HG03571 (cell line): ENCODE results near the gene VWA5B2.

ENCODE experiments used
- ATAC-seq: cut with Tn5 transposase; IDR thresholded peaks from one replicate; pipeline ENCODE4 v1.9.1; 2021; ENCODE audit not compliant: unreplicated experiment

VWA5B2 gene

DNA sequence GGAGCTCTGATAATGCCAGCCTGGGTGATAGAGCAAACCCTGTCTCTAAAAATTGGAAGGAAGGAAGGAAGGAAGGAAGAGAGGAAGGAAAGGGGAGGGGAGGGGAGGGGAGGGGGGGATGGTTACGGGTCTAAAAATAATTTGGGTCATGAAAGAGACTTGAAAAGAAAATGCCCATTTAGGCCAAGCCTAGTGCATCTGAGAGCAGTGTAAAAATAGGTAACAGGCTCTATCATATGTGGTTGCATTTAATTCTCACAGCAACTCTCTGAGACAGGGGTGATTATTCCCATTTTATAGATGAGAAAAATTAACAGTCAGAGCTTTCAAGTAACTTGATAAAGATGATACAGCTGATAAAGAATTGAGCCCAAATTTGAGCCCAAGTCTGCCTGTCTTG, 42.9 kb downstream of the VWA5B2 start:
- ATAC-seq = no peak

- ATAC-seq = no peak
These were observed 46.0 kb downstream of the VWA5B2 start for GRCh38 chr3:184275381-184275701.

- ATAC-seq = no peak
These were observed 46.9 kb downstream of the VWA5B2 start, which contains the start of gene ECE2 for GRCh38 chr3:184275961-184276910. ECE2 (plus strand) TSS chr3:184276022; CDS start chr3:184276154, 132 bp downstream.

DNA sequence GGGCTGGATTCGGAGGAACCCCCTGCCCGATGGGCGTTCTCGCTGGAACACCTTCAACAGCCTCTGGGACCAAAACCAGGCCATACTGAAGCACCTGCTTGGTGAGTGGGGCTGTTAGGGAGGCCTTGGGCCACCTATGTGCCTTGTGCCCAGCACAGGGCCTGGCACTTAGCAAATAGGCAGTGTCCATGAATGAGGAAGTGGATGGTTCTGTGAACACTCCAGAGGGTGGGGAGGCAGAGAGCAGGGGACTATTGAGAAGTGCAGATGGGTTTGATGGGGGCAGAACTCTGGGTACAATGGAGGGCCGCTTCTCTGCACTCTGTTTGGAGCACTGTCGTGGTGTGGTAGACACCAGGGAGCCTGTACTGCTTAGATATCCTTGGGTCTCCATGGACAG, 48.0 kb downstream of the VWA5B2 start:
- no peak for ATAC-seq

GRCh38 chr3:184282941-184283340, 53.6 kb downstream of the VWA5B2 start:
- no peak for ATAC-seq

DNA sequence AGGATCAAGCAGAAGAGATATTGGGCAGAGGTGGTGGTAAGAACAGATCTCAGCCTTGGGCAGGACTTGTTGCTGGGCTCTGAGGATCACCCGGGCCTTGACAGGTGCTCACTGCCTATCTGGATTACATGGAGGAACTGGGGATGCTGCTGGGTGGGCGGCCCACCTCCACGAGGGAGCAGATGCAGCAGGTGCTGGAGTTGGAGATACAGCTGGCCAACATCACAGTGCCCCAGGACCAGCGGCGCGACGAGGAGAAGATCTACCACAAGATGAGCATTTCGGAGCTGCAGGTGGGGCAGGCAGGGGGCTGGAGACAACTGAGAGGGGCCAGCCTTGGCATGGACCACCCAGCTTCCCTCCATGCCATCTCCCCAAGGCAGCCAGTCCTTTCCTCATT, 54.3 kb downstream of the VWA5B2 start:
- no peak for ATAC-seq

GRCh38 chr3:184284696-184285095, 55.3 kb downstream of the VWA5B2 start:
- ATAC-seq = no peak

- ATAC-seq = no peak
These were observed 60.1 kb downstream of the VWA5B2 start for GRCh38 chr3:184289426-184289938.

DNA sequence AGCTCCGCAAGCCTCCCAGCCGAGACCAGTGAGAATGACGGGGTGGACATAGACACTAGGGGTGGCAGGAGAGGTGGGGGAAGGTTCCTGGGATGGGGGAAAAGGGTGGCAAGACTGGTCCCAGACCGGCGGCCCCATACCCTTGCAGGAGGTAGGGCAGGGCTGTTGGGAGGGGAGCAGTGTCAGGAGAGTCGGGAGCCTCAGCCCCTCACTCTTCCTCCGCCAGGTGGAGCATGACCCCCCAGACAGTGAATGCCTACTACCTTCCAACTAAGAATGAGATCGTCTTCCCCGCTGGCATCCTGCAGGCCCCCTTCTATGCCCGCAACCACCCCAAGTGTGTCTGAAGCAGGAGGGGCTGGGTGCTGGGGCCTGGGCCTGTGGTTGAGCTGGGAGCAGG, 60.9 kb downstream of the VWA5B2 start:
- no peak for ATAC-seq

GRCh38 chr3:184291044-184291737, 61.8 kb downstream of the VWA5B2 start:
- no peak for ATAC-seq
